ENCODE data around the gene AHI1. TPM values are rescaled to one million over a fixed set of nuclear protein-coding genes. Genes with fewer than 3 reads are reported as not detected.

Gene AHI1
- total and polyA plus RNA-seq, 9 donors, result 7.1 to 56.2 (median 26.7) TPM

DNA sequence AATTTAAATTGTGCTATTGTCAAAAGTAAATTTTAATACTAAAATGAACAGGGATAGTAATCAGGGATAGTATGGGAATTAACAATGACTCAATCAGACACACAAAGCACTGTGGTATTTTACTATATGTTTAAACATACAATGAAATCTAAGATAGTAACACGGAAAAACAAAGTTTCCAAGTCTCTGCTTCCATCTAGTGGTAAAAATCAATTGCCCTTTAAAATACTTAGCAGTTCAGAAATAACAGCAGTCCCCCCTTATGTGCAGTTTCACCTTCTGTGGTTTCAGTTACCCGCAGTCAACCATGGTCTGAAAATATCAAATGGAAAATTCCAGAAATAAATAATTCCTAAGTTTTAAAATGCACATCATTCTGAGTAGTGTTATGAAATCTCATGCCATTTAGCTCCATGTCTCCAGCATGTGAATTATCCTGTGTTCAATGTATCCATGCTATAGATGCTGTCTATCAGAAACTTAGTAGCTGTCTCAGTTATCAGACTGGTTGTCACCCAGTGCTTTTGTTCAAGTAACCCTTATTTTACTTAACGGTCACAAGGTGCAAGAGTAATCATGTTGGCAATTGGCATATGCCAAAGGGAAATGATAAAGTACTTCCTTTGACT is 58.5 kb downstream of the AHI1 start:
- WGBS, 3 donors, result 76 to 81% (median 79%) methylated on average over 3 of the region's 3 CpGs
- H3K36me3 ChIP-seq, result no peaks in the 10 kb centered on the region
- H3K4me3 ChIP-seq, result no peak overlapping the region
- no peaks in the 10 kb centered on the region for H3K4me1 ChIP-seq (ENCODE audit: insufficient read depth)
- TF ChIP-seq, protein P1, sequence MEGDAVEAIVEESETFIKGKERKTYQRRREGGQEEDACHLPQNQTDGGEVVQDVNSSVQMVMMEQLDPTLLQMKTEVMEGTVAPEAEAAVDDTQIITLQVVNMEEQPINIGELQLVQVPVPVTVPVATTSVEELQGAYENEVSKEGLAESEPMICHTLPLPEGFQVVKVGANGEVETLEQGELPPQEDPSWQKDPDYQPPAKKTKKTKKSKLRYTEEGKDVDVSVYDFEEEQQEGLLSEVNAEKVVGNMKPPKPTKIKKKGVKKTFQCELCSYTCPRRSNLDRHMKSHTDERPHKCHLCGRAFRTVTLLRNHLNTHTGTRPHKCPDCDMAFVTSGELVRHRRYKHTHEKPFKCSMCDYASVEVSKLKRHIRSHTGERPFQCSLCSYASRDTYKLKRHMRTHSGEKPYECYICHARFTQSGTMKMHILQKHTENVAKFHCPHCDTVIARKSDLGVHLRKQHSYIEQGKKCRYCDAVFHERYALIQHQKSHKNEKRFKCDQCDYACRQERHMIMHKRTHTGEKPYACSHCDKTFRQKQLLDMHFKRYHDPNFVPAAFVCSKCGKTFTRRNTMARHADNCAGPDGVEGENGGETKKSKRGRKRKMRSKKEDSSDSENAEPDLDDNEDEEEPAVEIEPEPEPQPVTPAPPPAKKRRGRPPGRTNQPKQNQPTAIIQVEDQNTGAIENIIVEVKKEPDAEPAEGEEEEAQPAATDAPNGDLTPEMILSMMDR (IDR thresholded peaks at IDR 0.05), result no peak
- TF ChIP-seq POLR2A (IDR thresholded peaks at IDR 0.05) (no peak), EP300 (IDR thresholded peaks at IDR 0.05) (no peak)
- H3K9me3 ChIP-seq, result no peaks in the 10 kb centered on the region
- peaks cover under 1% of the 10 kb centered on the region for H3K27me3 ChIP-seq
- intact Hi-C loops (cut with DNase I), result no loop called here
- no peak overlapping the region for H3K27ac ChIP-seq
- no peak for DNase-seq

DNA sequence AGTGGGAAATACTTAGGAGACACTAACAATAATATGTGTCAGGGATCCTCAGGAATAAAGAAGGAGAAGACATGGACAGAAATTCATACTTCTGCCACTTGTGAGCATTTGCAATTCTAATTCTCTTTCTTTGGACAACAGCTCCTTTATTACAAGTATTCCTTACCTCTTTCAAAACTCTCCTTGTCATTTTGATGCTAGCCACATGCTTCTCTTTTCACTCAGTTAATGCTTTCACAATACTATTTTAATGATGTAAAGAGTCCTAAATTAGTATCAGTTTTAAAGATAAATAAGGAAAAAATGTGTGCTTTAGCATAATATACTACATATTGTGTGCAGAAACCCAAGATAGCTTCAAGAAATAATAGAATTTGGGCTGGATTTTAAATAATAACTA is 62.5 kb downstream of the AHI1 start:
- Histone ChIP-seq H3K27ac (no peak overlapping the region), H3K4me3 (no peak overlapping the region), H3K27me3 (peaks cover 3% of the 10 kb centered on the region), H3K9me3 (no peaks in the 10 kb centered on the region), H3K36me3 (no peaks in the 10 kb centered on the region), H3K4me1 (ENCODE audit: insufficient read depth) (no peaks in the 10 kb centered on the region)
- no peak for TF ChIP-seq POLR2A (IDR thresholded peaks at IDR 0.05)
- no peak for TF ChIP-seq EP300 (IDR thresholded peaks at IDR 0.05)
- TF ChIP-seq, protein P1 (IDR thresholded peaks at IDR 0.05), result no peak
- DNase-seq, result no peak
- intact Hi-C loops (cut with DNase I), result no loop called here

DNA sequence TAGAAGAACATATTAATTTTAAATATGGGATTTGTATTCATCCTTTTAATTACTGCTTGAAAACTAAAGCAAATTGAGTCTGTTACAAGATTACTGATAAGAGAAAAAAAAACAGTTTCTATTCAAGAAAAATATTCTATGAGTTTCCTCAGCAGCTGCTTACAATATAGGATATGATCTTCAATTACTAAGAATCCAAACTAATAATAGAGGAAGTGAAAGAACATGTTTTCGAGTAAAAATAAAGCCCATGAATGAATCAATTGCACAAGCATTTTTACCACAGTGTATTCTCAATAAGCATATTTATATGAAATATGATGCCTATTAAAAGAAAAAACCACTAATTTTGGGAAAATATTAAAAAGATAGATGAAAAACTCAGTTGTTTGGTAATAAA is 63.4 kb downstream of the AHI1 start:
- intact Hi-C loops (cut with DNase I), result no loop called here
- WGBS, 3 donors, result 90 to 97% (median 94%) methylated on average over 1 of the region's 1 CpG
- Histone ChIP-seq H3K4me3 (no peak overlapping the region), H3K27me3 (peaks cover 3% of the 10 kb centered on the region), H3K27ac (no peak overlapping the region), H3K36me3 (no peaks in the 10 kb centered on the region), H3K9me3 (no peaks in the 10 kb centered on the region), H3K4me1 (ENCODE audit: insufficient read depth) (no peaks in the 10 kb centered on the region)
- no peak for DNase-seq
- no peak for TF ChIP-seq POLR2A (IDR thresholded peaks at IDR 0.05)
- TF ChIP-seq, protein P1 (IDR thresholded peaks at IDR 0.05), result no peak
- no peak for TF ChIP-seq EP300 (IDR thresholded peaks at IDR 0.05)

DNA sequence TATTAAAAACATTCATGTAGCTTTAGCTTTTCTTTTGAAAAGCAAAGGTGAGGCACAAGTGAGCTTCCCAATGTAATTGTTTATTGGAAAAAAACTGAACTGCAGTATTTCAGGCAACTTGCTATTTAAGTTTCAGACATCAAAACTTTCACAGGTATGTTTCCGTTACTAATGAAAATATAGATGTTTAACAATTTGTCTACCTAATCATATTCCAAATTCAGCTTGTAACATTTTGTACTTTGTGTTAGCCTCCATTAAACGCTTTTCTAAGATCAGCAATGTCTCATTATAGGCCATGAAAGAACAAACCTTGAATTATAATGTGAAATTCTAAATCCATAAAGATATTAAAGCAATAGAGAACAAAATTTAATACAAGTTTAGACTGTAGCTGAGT is 69.5 kb downstream of the AHI1 start:
- DNase-seq, result no peak
- intact Hi-C loops (cut with DNase I), result no loop called here
- H3K4me1 ChIP-seq (ENCODE audit: insufficient read depth), result no peaks in the 10 kb centered on the region
- 93 to 96% (median 95%) methylated on average over 2 of the region's 2 CpGs for WGBS, 3 donors
- no peaks in the 10 kb centered on the region for H3K36me3 ChIP-seq
- TF ChIP-seq EP300 (IDR thresholded peaks at IDR 0.05) (no peak), POLR2A (IDR thresholded peaks at IDR 0.05) (no peak)
- TF ChIP-seq, protein P1 (IDR thresholded peaks at IDR 0.05), result no peak
- H3K9me3 ChIP-seq, result no peaks in the 10 kb centered on the region
- no peak overlapping the region for H3K4me3 ChIP-seq
- H3K27me3 ChIP-seq, result no peaks in the 10 kb centered on the region
- H3K27ac ChIP-seq, result no peak overlapping the region

Data from ovary (tissue), 9 donors.